HUES48 (cell line): Measurements from ENCODE around the gene SAFB2.

Experiments
- H3K27ac ChIP-seq: one replicate; pipeline ENCODE4 v1.7.0; 2013; ENCODE audit warnings: low read depth, low read length, inconsistent platforms
- H3K27me3 ChIP-seq: 2 replicates; pipeline ENCODE4 v1.6.1; 2013; ENCODE audit warnings: mild to moderate bottlenecking, low read length; ENCODE audit not compliant: control insufficient read depth, insufficient read depth
- H3K36me3 ChIP-seq: 2 replicates; pipeline ENCODE4 v1.6.1; 2013; ENCODE audit warnings: low read length; ENCODE audit not compliant: control insufficient read depth, insufficient read depth
- H3K4me1 ChIP-seq: 2 replicates; pipeline ENCODE4 v1.6.1; 2013; ENCODE audit warnings: mild to moderate bottlenecking, low read length; ENCODE audit not compliant: control insufficient read depth, insufficient read depth
- H3K4me3 ChIP-seq: 2 replicates; pipeline ENCODE4 v1.5.1; 2013; ENCODE audit warnings: mild to moderate bottlenecking, low read depth, low read length
- H3K9ac ChIP-seq: 2 replicates; pipeline ENCODE4 v1.6.1; 2013; ENCODE audit warnings: mild to moderate bottlenecking, low read depth, low read length, moderate library complexity
- H3K9me3 ChIP-seq: 2 replicates; pipeline ENCODE4 v1.6.1; 2013; ENCODE audit warnings: low read length; ENCODE audit not compliant: control insufficient read depth, insufficient read depth

The SAFB2 gene

GRCh38 chr19:5607318-5608275 lies 15.0 kb downstream of the SAFB2 start:
- H3K9me3 ChIP-seq, result no peaks in the 10 kb centered on the region
- no peak overlapping the region for H3K27ac ChIP-seq
- H3K4me3 ChIP-seq, result no peak overlapping the region
- H3K27me3 ChIP-seq, result no peaks in the 10 kb centered on the region
- no peaks in the 10 kb centered on the region for H3K4me1 ChIP-seq
- H3K36me3 ChIP-seq, result peaks cover 89% of the 10 kb centered on the region
- no peak overlapping the region for H3K9ac ChIP-seq

- Histone ChIP-seq H3K4me3 (no peak overlapping the region), H3K9me3 (no peaks in the 10 kb centered on the region), H3K27me3 (no peaks in the 10 kb centered on the region), H3K36me3 (peaks cover 91% of the 10 kb centered on the region), H3K27ac (no peak overlapping the region), H3K9ac (no peak overlapping the region), H3K4me1 (no peaks in the 10 kb centered on the region)
These were observed 17.2 kb downstream of the SAFB2 start for GRCh38 chr19:5605362-5605761.

GRCh38 chr19:5603626-5604025 lies 18.9 kb downstream of the SAFB2 start:
- Histone ChIP-seq H3K4me1 (no peaks in the 10 kb centered on the region), H3K36me3 (peaks cover 91% of the 10 kb centered on the region), H3K4me3 (no peak overlapping the region), H3K27ac (no peak overlapping the region), H3K9me3 (no peaks in the 10 kb centered on the region), H3K27me3 (no peaks in the 10 kb centered on the region), H3K9ac (no peak overlapping the region)

- Histone ChIP-seq H3K27ac (no peak overlapping the region), H3K36me3 (peaks cover 93% of the 10 kb centered on the region)
These were observed 21.8 kb downstream of the SAFB2 start for GRCh38 chr19:5600797-5601196.

GRCh38 chr19:5595745-5596144 lies 26.8 kb downstream of the SAFB2 start:
- no peaks in the 10 kb centered on the region for H3K4me1 ChIP-seq
- H3K9me3 ChIP-seq, result no peaks in the 10 kb centered on the region
- no peak overlapping the region for H3K27ac ChIP-seq
- H3K36me3 ChIP-seq, result peaks cover 97% of the 10 kb centered on the region
- no peaks in the 10 kb centered on the region for H3K27me3 ChIP-seq
- H3K4me3 ChIP-seq, result no peak overlapping the region
- H3K9ac ChIP-seq, result no peak overlapping the region

More at GRCh38 chr19:5600797-5601196, 21.8 kb downstream of the SAFB2 start:
- Histone ChIP-seq H3K27me3 (no peaks in the 10 kb centered on the region), H3K9ac (no peak overlapping the region), H3K9me3 (no peaks in the 10 kb centered on the region), H3K4me1 (no peaks in the 10 kb centered on the region), H3K4me3 (no peak overlapping the region)

GRCh38 chr19:5595129-5595528 lies 27.4 kb downstream of the SAFB2 start:
- H3K9ac ChIP-seq, result no peak overlapping the region
- peaks cover 97% of the 10 kb centered on the region for H3K36me3 ChIP-seq
- H3K4me3 ChIP-seq, result no peak overlapping the region
- H3K9me3 ChIP-seq, result no peaks in the 10 kb centered on the region
- no peak overlapping the region for H3K27ac ChIP-seq
- no peaks in the 10 kb centered on the region for H3K27me3 ChIP-seq
- H3K4me1 ChIP-seq, result no peaks in the 10 kb centered on the region

GRCh38 chr19:5594521-5594950 lies 28.0 kb downstream of the SAFB2 start:
- Histone ChIP-seq H3K36me3 (peaks cover 97% of the 10 kb centered on the region), H3K4me3 (no peak overlapping the region), H3K27ac (no peak overlapping the region), H3K9me3 (no peaks in the 10 kb centered on the region), H3K4me1 (no peaks in the 10 kb centered on the region), H3K9ac (no peak overlapping the region), H3K27me3 (no peaks in the 10 kb centered on the region)

- no peaks in the 10 kb centered on the region for H3K4me1 ChIP-seq
- no peak overlapping the region for H3K4me3 ChIP-seq
- no peak overlapping the region for H3K9ac ChIP-seq
- H3K27me3 ChIP-seq, result no peaks in the 10 kb centered on the region
- peaks cover 97% of the 10 kb centered on the region for H3K36me3 ChIP-seq
- no peak overlapping the region for H3K27ac ChIP-seq
- no peaks in the 10 kb centered on the region for H3K9me3 ChIP-seq
These were observed 29.0 kb downstream of the SAFB2 start for GRCh38 chr19:5593343-5594255.

- Histone ChIP-seq H3K27ac (no peak overlapping the region), H3K9ac (no peak overlapping the region), H3K27me3 (no peaks in the 10 kb centered on the region), H3K36me3 (peaks cover 97% of the 10 kb centered on the region), H3K4me1 (no peaks in the 10 kb centered on the region), H3K4me3 (no peak overlapping the region), H3K9me3 (no peaks in the 10 kb centered on the region)
These were observed 29.8 kb downstream of the SAFB2 start for GRCh38 chr19:5592531-5593342.

GRCh38 chr19:5591476-5591875 lies 31.1 kb downstream of the SAFB2 start:
- H3K27ac ChIP-seq, result no peak overlapping the region
- H3K27me3 ChIP-seq, result no peaks in the 10 kb centered on the region
- no peak overlapping the region for H3K4me3 ChIP-seq
- H3K4me1 ChIP-seq, result peaks cover 3% of the 10 kb centered on the region; the same call in 1 of the 2 replicates
- peaks cover 96% of the 10 kb centered on the region for H3K36me3 ChIP-seq
- H3K9ac ChIP-seq, result no peak overlapping the region
- H3K9me3 ChIP-seq, result no peaks in the 10 kb centered on the region
